ENCODE measurements around the gene IRF5. TPM values are rescaled to one million over a fixed set of nuclear protein-coding genes. Genes with fewer than 3 reads are reported as not detected.

Gene IRF5
- total RNA-seq, 1 donor from 2014 or later: 0.36 TPM

- Histone ChIP-seq H4K20me1 (ENCODE audit: insufficient read depth, low read length) (no peaks in the 10 kb centered on the region), H3K27ac (ENCODE audit: low read depth, low read length) (no peak overlapping the region), H3K27me3 (ENCODE audit: insufficient read depth, low read length) (peaks cover 47% of the 10 kb centered on the region), H3K4me3 (ENCODE audit: insufficient read depth, low read depth, low read length) (no peak overlapping the region), H3K9me3 (ENCODE audit: insufficient read depth, low read depth, low read length) (no peaks in the 10 kb centered on the region), H2AFZ (ENCODE audit: low read depth, low read length) (no peak overlapping the region), H3K79me2 (ENCODE audit: insufficient read depth, low read length) (no peaks in the 10 kb centered on the region), H3K9ac (ENCODE audit: low read length) (no peak overlapping the region), H3K4me1 (ENCODE audit: insufficient read depth, low read length) (no peaks in the 10 kb centered on the region), H3K4me2 (ENCODE audit: low read length) (no peak overlapping the region), H3K36me3 (ENCODE audit: insufficient read depth, low read length) (no peaks in the 10 kb centered on the region)
- FAIRE-seq (no peak), DNase-seq (ENCODE audit: low read depth) (no peak)
- H3K27ac Mint-ChIP-seq (ENCODE audit: unreplicated experiment): no peak overlapping the region
- H3K27me3 Mint-ChIP-seq (ENCODE audit: low read depth, unreplicated experiment): peaks cover 70% of the 10 kb centered on the region
- H3K36me3 Mint-ChIP-seq (ENCODE audit: low read depth, unreplicated experiment): peaks cover 2% of the 10 kb centered on the region
- TF ChIP-seq CTCF (IDR thresholded peaks at IDR 0.05; ENCODE audit: insufficient read depth, low read depth, low read length): no peak
- TF ChIP-seq EZH2 (IDR thresholded peaks at IDR 0.05; ENCODE audit: insufficient read depth, low read length): peak; percentile 91
- H3K4me3 Mint-ChIP-seq (ENCODE audit: unreplicated experiment): no peak overlapping the region
- H3K9me3 Mint-ChIP-seq (ENCODE audit: unreplicated experiment): no peaks in the 10 kb centered on the region
- H3K4me1 Mint-ChIP-seq (ENCODE audit: low read depth, unreplicated experiment): peaks cover 3% of the 10 kb centered on the region
Observed at GRCh38 chr7:128915841-128916642, 21.7 kb upstream of the IRF5 start.

GRCh38 chr7:128916643-128916915, 21.1 kb upstream of the IRF5 start:
- DNase-seq (ENCODE audit: low read depth) (no peak), FAIRE-seq (no peak)
- H3K79me2 ChIP-seq (ENCODE audit: insufficient read depth, low read length): no peaks in the 10 kb centered on the region
- no peaks in the 10 kb centered on the region for H3K9me3 Mint-ChIP-seq (ENCODE audit: unreplicated experiment)
- H2AFZ ChIP-seq (ENCODE audit: low read depth, low read length): no peak overlapping the region
- H3K27ac Mint-ChIP-seq (ENCODE audit: unreplicated experiment): no peak overlapping the region
- no peak overlapping the region for H3K4me2 ChIP-seq (ENCODE audit: low read length)
- peaks cover 2% of the 10 kb centered on the region for H3K36me3 Mint-ChIP-seq (ENCODE audit: low read depth, unreplicated experiment)
- no peak overlapping the region for H3K4me3 Mint-ChIP-seq (ENCODE audit: unreplicated experiment)
- TF ChIP-seq CTCF (IDR thresholded peaks at IDR 0.05; ENCODE audit: insufficient read depth, low read depth, low read length) (no peak), EZH2 (IDR thresholded peaks at IDR 0.05; ENCODE audit: insufficient read depth, low read length) (no peak)
- H3K4me1 ChIP-seq (ENCODE audit: insufficient read depth, low read length): no peaks in the 10 kb centered on the region
- no peak overlapping the region for H3K9ac ChIP-seq (ENCODE audit: low read length)
- no peak overlapping the region for H3K4me3 ChIP-seq (ENCODE audit: insufficient read depth, low read depth, low read length)
- no peaks in the 10 kb centered on the region for H4K20me1 ChIP-seq (ENCODE audit: insufficient read depth, low read length)
- peaks cover 67% of the 10 kb centered on the region for H3K27me3 Mint-ChIP-seq (ENCODE audit: low read depth, unreplicated experiment)
- H3K27ac ChIP-seq (ENCODE audit: low read depth, low read length): no peak overlapping the region
- no peaks in the 10 kb centered on the region for H3K4me1 Mint-ChIP-seq (ENCODE audit: low read depth, unreplicated experiment)
- H3K36me3 ChIP-seq (ENCODE audit: insufficient read depth, low read length): no peaks in the 10 kb centered on the region
- no peaks in the 10 kb centered on the region for H3K9me3 ChIP-seq (ENCODE audit: insufficient read depth, low read depth, low read length)
- peaks cover 50% of the 10 kb centered on the region for H3K27me3 ChIP-seq (ENCODE audit: insufficient read depth, low read length)

GRCh38 chr7:128917122-128917521, 20.6 kb upstream of the IRF5 start:
- no peaks in the 10 kb centered on the region for H3K36me3 ChIP-seq (ENCODE audit: insufficient read depth, low read length)
- no peak overlapping the region for H3K27ac ChIP-seq (ENCODE audit: low read depth, low read length)
- Mint-ChIP-seq H3K36me3 (ENCODE audit: low read depth, unreplicated experiment) (peaks cover 2% of the 10 kb centered on the region), H3K27me3 (ENCODE audit: low read depth, unreplicated experiment) (peaks cover 62% of the 10 kb centered on the region), H3K4me1 (ENCODE audit: low read depth, unreplicated experiment) (no peaks in the 10 kb centered on the region), H3K27ac (ENCODE audit: unreplicated experiment) (no peak overlapping the region), H3K9me3 (ENCODE audit: unreplicated experiment) (no peaks in the 10 kb centered on the region), H3K4me3 (ENCODE audit: unreplicated experiment) (no peak overlapping the region)
- H3K79me2 ChIP-seq (ENCODE audit: insufficient read depth, low read length): no peaks in the 10 kb centered on the region
- TF ChIP-seq CTCF (IDR thresholded peaks at IDR 0.05; ENCODE audit: insufficient read depth, low read depth, low read length) (no peak), EZH2 (IDR thresholded peaks at IDR 0.05; ENCODE audit: insufficient read depth, low read length) (no peak)
- no peak overlapping the region for H3K9ac ChIP-seq (ENCODE audit: low read length)
- no peaks in the 10 kb centered on the region for H4K20me1 ChIP-seq (ENCODE audit: insufficient read depth, low read length)
- peaks cover 50% of the 10 kb centered on the region for H3K27me3 ChIP-seq (ENCODE audit: insufficient read depth, low read length)
- H3K4me2 ChIP-seq (ENCODE audit: low read length): no peak overlapping the region
- no peak overlapping the region for H3K4me3 ChIP-seq (ENCODE audit: insufficient read depth, low read depth, low read length)
- H2AFZ ChIP-seq (ENCODE audit: low read depth, low read length): no peak overlapping the region
- DNase-seq (ENCODE audit: low read depth) (no peak), FAIRE-seq (no peak)
- H3K4me1 ChIP-seq (ENCODE audit: insufficient read depth, low read length): no peaks in the 10 kb centered on the region
- H3K9me3 ChIP-seq (ENCODE audit: insufficient read depth, low read depth, low read length): no peaks in the 10 kb centered on the region
